IMR-90 (cell line): ENCODE measurements around the gene GMPR.

Experiments used
- FOS ChIP-seq: fragments of 150-350 bp; IDR thresholded peaks from 2 replicates; pipeline ENCODE4 v1.6.1; 2016; ENCODE audit warnings: low read depth, low read length
- NFE2L2 ChIP-seq: fragments of 150-350 bp; IDR thresholded peaks from 2 replicates; pipeline ENCODE4 v1.6.1; 2016; ENCODE audit warnings: low read depth, mild to moderate bottlenecking, low read length
- TF ChIP-seq, protein P1 (sequence below): conservative IDR thresholded peaks from 2 replicates; pipeline ENCODE4 v1.5.1; 2012; ENCODE audit warnings: mild to moderate bottlenecking, low read depth, low read length, improper control_type of control experiment

DNA sequence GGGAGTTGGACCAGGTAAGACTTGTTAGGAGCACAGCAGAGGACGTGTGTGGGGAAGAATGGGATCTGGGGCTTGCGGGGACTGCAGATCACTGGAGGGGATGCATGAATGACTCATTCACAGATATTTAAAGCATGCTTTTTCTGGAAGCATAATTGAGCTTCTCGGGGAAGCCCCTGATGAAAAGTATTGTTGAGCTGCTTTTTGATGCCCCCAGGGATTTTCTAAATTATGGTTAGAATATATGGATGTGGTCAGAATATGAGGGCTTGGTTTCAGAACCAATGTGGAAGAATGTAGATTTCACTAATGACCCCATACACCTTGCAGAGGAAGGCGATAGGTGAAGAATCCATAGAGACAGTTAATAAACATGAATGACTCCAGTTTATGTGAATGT is 36.1 kb downstream of the GMPR start:
- TF ChIP-seq, protein P1, sequence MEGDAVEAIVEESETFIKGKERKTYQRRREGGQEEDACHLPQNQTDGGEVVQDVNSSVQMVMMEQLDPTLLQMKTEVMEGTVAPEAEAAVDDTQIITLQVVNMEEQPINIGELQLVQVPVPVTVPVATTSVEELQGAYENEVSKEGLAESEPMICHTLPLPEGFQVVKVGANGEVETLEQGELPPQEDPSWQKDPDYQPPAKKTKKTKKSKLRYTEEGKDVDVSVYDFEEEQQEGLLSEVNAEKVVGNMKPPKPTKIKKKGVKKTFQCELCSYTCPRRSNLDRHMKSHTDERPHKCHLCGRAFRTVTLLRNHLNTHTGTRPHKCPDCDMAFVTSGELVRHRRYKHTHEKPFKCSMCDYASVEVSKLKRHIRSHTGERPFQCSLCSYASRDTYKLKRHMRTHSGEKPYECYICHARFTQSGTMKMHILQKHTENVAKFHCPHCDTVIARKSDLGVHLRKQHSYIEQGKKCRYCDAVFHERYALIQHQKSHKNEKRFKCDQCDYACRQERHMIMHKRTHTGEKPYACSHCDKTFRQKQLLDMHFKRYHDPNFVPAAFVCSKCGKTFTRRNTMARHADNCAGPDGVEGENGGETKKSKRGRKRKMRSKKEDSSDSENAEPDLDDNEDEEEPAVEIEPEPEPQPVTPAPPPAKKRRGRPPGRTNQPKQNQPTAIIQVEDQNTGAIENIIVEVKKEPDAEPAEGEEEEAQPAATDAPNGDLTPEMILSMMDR = no peak
- no peak for TF ChIP-seq NFE2L2
- no peak for TF ChIP-seq FOS
